Fibroblast of skin of scalp (primary cell): ENCODE results near the gene S1PR5.
"Not testable (repeated sequence)": the region's sequence is repeated elsewhere in the genome, so short reads cannot be mapped to it uniquely, and the experiment has no call there.

Experiments
- DNase-seq: peaks from one replicate; pipeline ENCODE4 v3.0.0-alpha.2; 2013

Gene S1PR5

GRCh38 chr19:10544242-10544752 is 27.1 kb upstream of the S1PR5 start:
- DNase-seq: no peak

- DNase-seq: peak; percentile 72
These were observed 26.4 kb upstream of the S1PR5 start, which contains the start of gene ATG4D for GRCh38 chr19:10543420-10544241. Gene ATG4D (plus strand): TSS chr19:10543904. CDS start chr19:10544091, 187 bp downstream.

- DNase-seq: no peak
These were observed 25.8 kb upstream of the S1PR5 start for GRCh38 chr19:10543059-10543419.

- DNase-seq: not testable (repeated sequence)
These were observed 21.8 kb upstream of the S1PR5 start for GRCh38 chr19:10539016-10539415.

- DNase-seq: no peak
These were observed 21.1 kb upstream of the S1PR5 start for GRCh38 chr19:10538204-10538983.

- no peak for DNase-seq
These were observed 20.4 kb upstream of the S1PR5 start for GRCh38 chr19:10537668-10538067.

- no peak for DNase-seq
These were observed 18.4 kb upstream of the S1PR5 start for GRCh38 chr19:10535613-10536012.

- DNase-seq: peak; percentile 92
These were observed 16.6 kb upstream of the S1PR5 start for GRCh38 chr19:10533646-10534386.

- no peak for DNase-seq
These were observed 15.2 kb upstream of the S1PR5 start for GRCh38 chr19:10532457-10532856.

- DNase-seq: not testable (repeated sequence)
These were observed 9.6 kb upstream of the S1PR5 start for GRCh38 chr19:10526887-10527286.

- no peak for DNase-seq
These were observed 8.4 kb upstream of the S1PR5 start for GRCh38 chr19:10525636-10526035.

- no peak for DNase-seq
These were observed 5.9 kb upstream of the S1PR5 start for GRCh38 chr19:10523135-10523636.

- DNase-seq: no peak
These were observed 4.4 kb upstream of the S1PR5 start for GRCh38 chr19:10521461-10522171.

GRCh38 chr19:10520652-10521318 is 3.5 kb upstream of the S1PR5 start:
- DNase-seq: no peak

GRCh38 chr19:10519421-10519820 is 2.2 kb upstream of the S1PR5 start:
- no peak for DNase-seq

GRCh38 chr19:10518444-10519361 is 1.5 kb upstream of the S1PR5 start:
- DNase-seq: no peak

- no peak for DNase-seq
These were observed 655 bp upstream of the S1PR5 start for GRCh38 chr19:10517760-10518443.

- DNase-seq: no peak
These were observed 468 bp downstream of the S1PR5 start for GRCh38 chr19:10516671-10517286.

GRCh38 chr19:10516064-10516385 is 1.2 kb downstream of the S1PR5 start:
- no peak for DNase-seq
